ENCODE results near the gene FANCD2.

FANCD2 gene

GRCh38 chr3:10145685-10146084 lies 119.4 kb downstream of the FANCD2 start:
- no peaks in the 10 kb centered on the region for H3K4me1 ChIP-seq
- H3K4me3 ChIP-seq (ENCODE audit: low read depth, low read length) = no peak overlapping the region
- H3K36me3 ChIP-seq = peaks cover 9% of the 10 kb centered on the region; the same call in 1 of the 2 replicates
- TF ChIP-seq CTCF (IDR thresholded peaks at IDR 0.05; ENCODE audit: low read depth, low read length) = no peak
- H3K9me3 ChIP-seq = no peaks in the 10 kb centered on the region
- no peaks in the 10 kb centered on the region for H3K27me3 ChIP-seq
- no peak for DNase-seq

GRCh38 chr3:10149226-10149625 lies 123.0 kb downstream of the FANCD2 start:
- Histone ChIP-seq H3K4me1 (no peaks in the 10 kb centered on the region), H3K36me3 (peaks cover 7% of the 10 kb centered on the region; the same call in 1 of the 2 replicates), H3K4me3 (ENCODE audit: low read depth, low read length) (no peak overlapping the region), H3K27me3 (no peaks in the 10 kb centered on the region), H3K9me3 (no peaks in the 10 kb centered on the region)
- DNase-seq = no peak
- TF ChIP-seq CTCF (IDR thresholded peaks at IDR 0.05; ENCODE audit: low read depth, low read length) = no peak

GRCh38 chr3:10150987-10151386 lies 124.8 kb downstream of the FANCD2 start:
- Histone ChIP-seq H3K4me3 (ENCODE audit: low read depth, low read length) (no peak overlapping the region), H3K4me1 (no peaks in the 10 kb centered on the region), H3K36me3 (peaks cover 7% of the 10 kb centered on the region; the same call in 1 of the 2 replicates), H3K27me3 (no peaks in the 10 kb centered on the region), H3K9me3 (no peaks in the 10 kb centered on the region)
- TF ChIP-seq CTCF (IDR thresholded peaks at IDR 0.05; ENCODE audit: low read depth, low read length) = no peak
- DNase-seq = no peak
